Measurements from ENCODE around the gene VSX2.
"Not testable (repeated sequence)": the region's sequence is repeated elsewhere in the genome, so short reads cannot be mapped to it uniquely, and the experiment has no call there.

The VSX2 gene

GRCh38 chr14:74265301-74265965 lies 26.2 kb downstream of the VSX2 start:
- Histone ChIP-seq H3F3A (ENCODE audit: control insufficient read depth, insufficient read depth) (no peaks in the 10 kb centered on the region), H3K27ac (ENCODE audit: low read depth, low read length) (no peak overlapping the region), H3K4me1 (ENCODE audit: control insufficient read depth, low read length) (no peaks in the 10 kb centered on the region), H3K9me2 (replicated peaks; ENCODE audit: control insufficient read depth, low read length) (no peaks in the 10 kb centered on the region), H3K9me3 (ENCODE audit: control insufficient read depth, insufficient read depth, low read length) (no peaks in the 10 kb centered on the region), H3K36me3 (ENCODE audit: control insufficient read depth, low read length) (no peaks in the 10 kb centered on the region), H3K27me3 (ENCODE audit: control insufficient read depth, low read length) (peaks cover 12% of the 10 kb centered on the region), H3K4me2 (ENCODE audit: low read length) (no peak overlapping the region), H3K4me3 (ENCODE audit: low read length) (no peak overlapping the region), H4K20me1 (ENCODE audit: control insufficient read depth, insufficient read depth, low read depth, low read length) (no peaks in the 10 kb centered on the region), H3K79me2 (ENCODE audit: control insufficient read depth, low read length) (no peaks in the 10 kb centered on the region)
- TF ChIP-seq EZH2phosphoT487 (IDR thresholded peaks at IDR 0.05; ENCODE audit: borderline replicate concordance, low read length) (no peak), CTCF (IDR thresholded peaks at IDR 0.05; ENCODE audit: low read depth, low read length, poor library complexity, severe bottlenecking) (no peak)

- H3F3A ChIP-seq (ENCODE audit: control insufficient read depth, insufficient read depth) = no peaks in the 10 kb centered on the region
- TF ChIP-seq CTCF (IDR thresholded peaks at IDR 0.05; ENCODE audit: low read depth, low read length, poor library complexity, severe bottlenecking) = no peak
- no peak for TF ChIP-seq EZH2phosphoT487 (IDR thresholded peaks at IDR 0.05; ENCODE audit: borderline replicate concordance, low read length)
- no peaks in the 10 kb centered on the region for H3K79me2 ChIP-seq (ENCODE audit: control insufficient read depth, low read length)
- no peaks in the 10 kb centered on the region for H3K36me3 ChIP-seq (ENCODE audit: control insufficient read depth, low read length)
- no peaks in the 10 kb centered on the region for H3K4me1 ChIP-seq (ENCODE audit: control insufficient read depth, low read length)
- no peaks in the 10 kb centered on the region for H3K9me2 ChIP-seq (replicated peaks; ENCODE audit: control insufficient read depth, low read length)
- H3K4me2 ChIP-seq (ENCODE audit: low read length) = no peak overlapping the region
- no peaks in the 10 kb centered on the region for H3K9me3 ChIP-seq (ENCODE audit: control insufficient read depth, insufficient read depth, low read length)
- no peak overlapping the region for H3K4me3 ChIP-seq (ENCODE audit: low read length)
- H4K20me1 ChIP-seq (ENCODE audit: control insufficient read depth, insufficient read depth, low read depth, low read length) = no peaks in the 10 kb centered on the region
- peaks cover 15% of the 10 kb centered on the region for H3K27me3 ChIP-seq (ENCODE audit: control insufficient read depth, low read length)
- no peak overlapping the region for H3K27ac ChIP-seq (ENCODE audit: low read depth, low read length)
Measured at GRCh38 chr14:74267588-74267987, 28.3 kb downstream of the VSX2 start.

GRCh38 chr14:74270382-74271177 lies 31.3 kb downstream of the VSX2 start:
- H3K9me2 ChIP-seq (replicated peaks; ENCODE audit: control insufficient read depth, low read length); H3K79me2 ChIP-seq (ENCODE audit: control insufficient read depth, low read length); H3K36me3 ChIP-seq (ENCODE audit: control insufficient read depth, low read length); H3K4me2 ChIP-seq (ENCODE audit: low read length); H4K20me1 ChIP-seq (ENCODE audit: control insufficient read depth, insufficient read depth, low read depth, low read length); H3K4me1 ChIP-seq (ENCODE audit: control insufficient read depth, low read length); H3K27ac ChIP-seq (ENCODE audit: low read depth, low read length); H3F3A ChIP-seq (ENCODE audit: control insufficient read depth, insufficient read depth); H3K4me3 ChIP-seq (ENCODE audit: low read length); H3K9me3 ChIP-seq (ENCODE audit: control insufficient read depth, insufficient read depth, low read length): not testable (repeated sequence)
- H3K27me3 ChIP-seq (ENCODE audit: control insufficient read depth, low read length) = peaks cover 12% of the 10 kb centered on the region

DNA sequence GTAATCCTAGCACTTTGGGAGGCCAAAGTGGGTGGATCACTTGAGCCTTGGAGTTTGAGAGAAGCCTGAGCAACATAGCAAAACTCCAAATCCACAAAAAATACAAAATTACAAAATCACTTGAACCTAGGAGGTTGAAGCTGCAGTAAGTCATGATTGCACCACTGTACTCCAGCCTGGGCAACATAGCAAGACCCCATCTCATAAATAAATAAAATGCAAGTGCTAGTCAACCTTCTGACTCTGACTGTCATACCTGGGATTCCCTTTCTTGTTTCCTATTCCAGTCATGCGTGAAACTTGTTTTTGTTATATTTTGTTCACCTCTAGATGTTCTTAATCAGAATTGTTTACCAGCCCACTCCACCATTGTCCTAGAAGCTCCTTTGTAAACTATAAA lies 32.1 kb downstream of the VSX2 start:
- no peaks in the 10 kb centered on the region for H3K9me3 ChIP-seq (ENCODE audit: control insufficient read depth, insufficient read depth, low read length)
- no peak overlapping the region for H3K4me3 ChIP-seq (ENCODE audit: low read length)
- no peak overlapping the region for H3K4me2 ChIP-seq (ENCODE audit: low read length)
- H3K79me2 ChIP-seq (ENCODE audit: control insufficient read depth, low read length) = no peaks in the 10 kb centered on the region
- H3K9me2 ChIP-seq (replicated peaks; ENCODE audit: control insufficient read depth, low read length) = no peaks in the 10 kb centered on the region
- H3K4me1 ChIP-seq (ENCODE audit: control insufficient read depth, low read length) = no peaks in the 10 kb centered on the region
- no peaks in the 10 kb centered on the region for H4K20me1 ChIP-seq (ENCODE audit: control insufficient read depth, insufficient read depth, low read depth, low read length)
- TF ChIP-seq EZH2phosphoT487 (IDR thresholded peaks at IDR 0.05; ENCODE audit: borderline replicate concordance, low read length) = no peak
- no peak for TF ChIP-seq CTCF (IDR thresholded peaks at IDR 0.05; ENCODE audit: low read depth, low read length, poor library complexity, severe bottlenecking)
- no peaks in the 10 kb centered on the region for H3K36me3 ChIP-seq (ENCODE audit: control insufficient read depth, low read length)
- H3K27ac ChIP-seq (ENCODE audit: low read depth, low read length) = no peak overlapping the region
- H3K27me3 ChIP-seq (ENCODE audit: control insufficient read depth, low read length) = peaks cover 9% of the 10 kb centered on the region
- no peaks in the 10 kb centered on the region for H3F3A ChIP-seq (ENCODE audit: control insufficient read depth, insufficient read depth)
